Glutamatergic neuron (in vitro differentiated cells): Measurements from ENCODE around the gene SLC6A11. TPM values are rescaled to one million over a fixed set of nuclear protein-coding genes. Genes with fewer than 3 reads are reported as not detected.

Source experiments
- DNase-seq: peaks from one replicate; pipeline ENCODE4 v3.0.0; 2022
- H3K27ac Mint-ChIP-seq: one replicate; pipeline ENCODE4 v1.8.0; 2020; ENCODE audit warnings: mild to moderate bottlenecking, mixed read lengths, inconsistent platforms; ENCODE audit not compliant: unreplicated experiment
- H3K27me3 Mint-ChIP-seq: one replicate; pipeline ENCODE4 v1.8.0; 2020; ENCODE audit warnings: mild to moderate bottlenecking, moderate library complexity, mixed read lengths, inconsistent platforms; ENCODE audit not compliant: unreplicated experiment
- H3K36me3 Mint-ChIP-seq: one replicate; pipeline ENCODE4 v1.8.0; 2020; ENCODE audit warnings: mild to moderate bottlenecking, mixed read lengths, inconsistent platforms; ENCODE audit not compliant: unreplicated experiment
- H3K4me1 Mint-ChIP-seq: one replicate; pipeline ENCODE4 v1.8.0; 2020; ENCODE audit warnings: mild to moderate bottlenecking, low read depth, mixed read lengths, inconsistent platforms; ENCODE audit not compliant: unreplicated experiment
- H3K4me3 Mint-ChIP-seq: one replicate; pipeline ENCODE4 v1.8.0; 2020; ENCODE audit warnings: mild to moderate bottlenecking, mixed read lengths, inconsistent platforms; ENCODE audit not compliant: unreplicated experiment
- H3K9me3 Mint-ChIP-seq: one replicate; pipeline ENCODE4 v1.8.0; 2020; ENCODE audit warnings: mild to moderate bottlenecking, moderate library complexity, mixed read lengths, inconsistent platforms; ENCODE audit not compliant: unreplicated experiment
- total RNA-seq: library from RNA; stranded (reverse); fragmentation: NEBNext Ultra II Directional; extraction: Animal tissue kit (Norgen Biotek cat#: 25700); gene quantifications from one replicate; pipeline ENCODE4 v1.2.1, GENCODE V29; 2021; ENCODE audit not compliant: unreplicated experiment
- TF ChIP-seq, protein P1 (sequence below): fragments of 200-600 bp; sonication (generic); IDR thresholded peaks from one replicate; pipeline ENCODE4 v1.5.0; 2021; ENCODE audit not compliant: partially characterized antibody, unreplicated experiment

SLC6A11 gene
- total RNA-seq, 1 donor from 2014 or later: not detected

DNA sequence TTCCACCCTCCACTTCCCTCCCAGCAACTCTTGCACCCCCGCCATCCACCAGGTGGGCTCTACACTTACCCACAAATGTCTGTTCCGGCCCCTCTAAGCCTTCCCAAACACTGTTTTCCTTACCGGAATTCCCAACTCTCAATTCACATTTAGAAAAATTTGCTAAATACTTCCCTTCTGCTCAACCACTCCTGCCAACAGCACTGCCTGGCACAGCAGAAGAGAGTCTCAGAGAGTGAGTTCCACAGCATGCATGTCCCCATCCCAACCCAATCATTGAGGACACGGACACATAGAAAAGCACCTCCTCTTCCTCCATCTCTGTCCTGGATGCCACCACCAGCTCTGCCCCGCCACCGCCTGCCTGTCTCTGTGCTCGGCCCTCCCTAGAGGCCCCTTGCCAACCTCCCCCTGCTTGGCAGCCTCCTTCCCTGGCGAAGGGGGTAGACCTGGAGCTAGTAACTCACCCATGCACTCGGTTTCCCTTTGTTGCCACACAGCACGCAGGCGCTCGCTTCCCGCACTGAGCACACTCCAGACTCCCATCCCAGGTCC lies 110.3 kb downstream of the SLC6A11 start:
- Mint-ChIP-seq H3K9me3 (peaks cover 1% of the 10 kb centered on the region), H3K27ac (no peak overlapping the region), H3K4me1 (no peaks in the 10 kb centered on the region), H3K4me3 (no peak overlapping the region), H3K36me3 (peaks cover 4% of the 10 kb centered on the region), H3K27me3 (peaks cover 3% of the 10 kb centered on the region)
- no peak for DNase-seq
- TF ChIP-seq, protein P1, sequence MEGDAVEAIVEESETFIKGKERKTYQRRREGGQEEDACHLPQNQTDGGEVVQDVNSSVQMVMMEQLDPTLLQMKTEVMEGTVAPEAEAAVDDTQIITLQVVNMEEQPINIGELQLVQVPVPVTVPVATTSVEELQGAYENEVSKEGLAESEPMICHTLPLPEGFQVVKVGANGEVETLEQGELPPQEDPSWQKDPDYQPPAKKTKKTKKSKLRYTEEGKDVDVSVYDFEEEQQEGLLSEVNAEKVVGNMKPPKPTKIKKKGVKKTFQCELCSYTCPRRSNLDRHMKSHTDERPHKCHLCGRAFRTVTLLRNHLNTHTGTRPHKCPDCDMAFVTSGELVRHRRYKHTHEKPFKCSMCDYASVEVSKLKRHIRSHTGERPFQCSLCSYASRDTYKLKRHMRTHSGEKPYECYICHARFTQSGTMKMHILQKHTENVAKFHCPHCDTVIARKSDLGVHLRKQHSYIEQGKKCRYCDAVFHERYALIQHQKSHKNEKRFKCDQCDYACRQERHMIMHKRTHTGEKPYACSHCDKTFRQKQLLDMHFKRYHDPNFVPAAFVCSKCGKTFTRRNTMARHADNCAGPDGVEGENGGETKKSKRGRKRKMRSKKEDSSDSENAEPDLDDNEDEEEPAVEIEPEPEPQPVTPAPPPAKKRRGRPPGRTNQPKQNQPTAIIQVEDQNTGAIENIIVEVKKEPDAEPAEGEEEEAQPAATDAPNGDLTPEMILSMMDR: no peak

DNA sequence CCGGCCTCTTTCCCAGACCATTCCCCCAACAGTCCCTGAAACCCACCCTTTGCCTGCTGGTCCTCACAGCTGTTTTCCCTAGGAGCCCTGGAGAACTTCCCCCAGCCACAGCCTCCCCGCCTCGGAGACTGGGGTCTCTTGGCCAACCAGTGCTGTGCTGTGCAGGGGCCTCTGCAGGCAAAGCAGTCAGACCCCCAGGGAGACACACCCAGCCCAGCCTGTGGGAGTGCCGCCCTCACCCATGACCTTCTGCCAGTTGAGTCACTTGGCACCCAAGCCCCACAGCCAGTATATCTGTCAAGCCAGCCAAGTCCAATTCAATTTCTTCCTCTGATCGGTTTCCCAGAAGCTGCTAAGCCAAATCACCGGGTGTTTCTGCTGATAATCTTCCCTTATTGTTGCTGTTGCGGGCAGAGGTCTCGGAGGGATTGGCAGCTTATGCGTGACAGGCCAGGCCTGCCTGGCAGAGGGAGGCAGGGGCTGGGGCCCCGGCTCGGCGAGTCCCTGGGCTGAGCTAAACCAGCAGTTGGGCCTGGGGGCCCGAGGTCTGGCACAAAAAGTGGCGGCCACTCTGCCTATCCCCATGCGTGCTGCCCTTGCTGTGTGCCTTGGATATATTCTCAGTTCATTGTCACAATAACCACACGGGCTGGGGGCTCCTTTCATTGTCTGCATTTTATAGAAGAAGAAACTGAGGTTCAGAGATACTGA lies 110.9 kb downstream of the SLC6A11 start:
- Mint-ChIP-seq H3K27ac (no peak overlapping the region), H3K9me3 (peaks cover 1% of the 10 kb centered on the region), H3K4me1 (no peaks in the 10 kb centered on the region), H3K27me3 (peaks cover 3% of the 10 kb centered on the region), H3K36me3 (peaks cover 4% of the 10 kb centered on the region), H3K4me3 (no peak overlapping the region)
- TF ChIP-seq, protein P1: no peak
- DNase-seq: no peak

DNA sequence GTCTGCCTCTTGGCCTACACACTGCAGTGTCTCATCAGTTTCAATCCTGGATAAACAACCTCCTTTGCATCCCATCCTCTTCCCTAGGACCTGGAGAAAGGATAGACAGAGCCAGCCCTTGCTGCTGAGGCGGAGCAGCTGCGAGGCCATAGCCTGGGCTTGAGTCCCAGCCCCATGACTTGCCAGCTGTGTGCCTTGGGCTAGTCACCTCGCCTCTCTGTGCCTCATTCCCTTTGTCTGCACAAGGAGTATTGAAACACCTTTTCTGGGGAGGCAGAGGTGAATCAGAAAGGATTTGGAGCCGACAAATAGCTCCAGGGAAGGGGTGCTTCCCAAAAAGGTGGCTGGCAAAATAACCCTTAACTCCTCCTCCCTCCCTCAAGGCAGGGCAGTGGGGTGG lies 111.5 kb downstream of the SLC6A11 start:
- no peaks in the 10 kb centered on the region for H3K4me1 Mint-ChIP-seq
- peaks cover 1% of the 10 kb centered on the region for H3K9me3 Mint-ChIP-seq
- H3K27me3 Mint-ChIP-seq: peaks cover 3% of the 10 kb centered on the region
- H3K36me3 Mint-ChIP-seq: peaks cover 4% of the 10 kb centered on the region
- TF ChIP-seq, protein P1: no peak
- no peak overlapping the region for H3K4me3 Mint-ChIP-seq
- DNase-seq: no peak
- H3K27ac Mint-ChIP-seq: no peak overlapping the region

DNA sequence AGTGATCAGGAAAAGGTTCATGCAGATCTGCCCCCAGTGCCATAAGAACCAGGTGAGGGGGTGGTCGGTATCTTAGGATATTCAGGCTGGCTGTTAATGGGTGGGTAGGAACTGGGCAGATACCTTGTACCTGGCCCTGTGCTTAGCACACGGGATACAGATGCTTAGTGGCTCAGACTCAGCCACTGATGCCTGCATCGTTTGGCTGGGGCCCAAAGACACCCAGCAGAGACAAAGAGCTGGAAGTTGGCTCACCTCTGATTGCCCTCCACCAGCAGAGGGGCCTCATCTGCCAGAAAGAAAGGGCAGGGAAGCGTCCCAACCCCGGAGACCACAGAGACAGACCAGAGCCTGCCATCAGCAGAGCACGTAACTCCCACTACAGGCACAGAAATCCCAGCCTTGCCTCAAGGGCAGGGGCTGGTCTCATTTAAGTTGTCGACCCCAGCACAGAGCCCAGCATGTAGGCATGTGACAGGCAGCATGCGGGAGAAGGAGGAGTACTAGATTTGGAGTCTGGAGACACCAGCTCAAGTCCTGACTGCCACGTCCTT lies 112.5 kb downstream of the SLC6A11 start:
- H3K27ac Mint-ChIP-seq: no peak overlapping the region
- DNase-seq: no peak
- H3K4me1 Mint-ChIP-seq: no peaks in the 10 kb centered on the region
- peaks cover 1% of the 10 kb centered on the region for H3K9me3 Mint-ChIP-seq
- TF ChIP-seq, protein P1: no peak
- H3K4me3 Mint-ChIP-seq: no peak overlapping the region
- peaks cover 3% of the 10 kb centered on the region for H3K27me3 Mint-ChIP-seq
- peaks cover 4% of the 10 kb centered on the region for H3K36me3 Mint-ChIP-seq

DNA sequence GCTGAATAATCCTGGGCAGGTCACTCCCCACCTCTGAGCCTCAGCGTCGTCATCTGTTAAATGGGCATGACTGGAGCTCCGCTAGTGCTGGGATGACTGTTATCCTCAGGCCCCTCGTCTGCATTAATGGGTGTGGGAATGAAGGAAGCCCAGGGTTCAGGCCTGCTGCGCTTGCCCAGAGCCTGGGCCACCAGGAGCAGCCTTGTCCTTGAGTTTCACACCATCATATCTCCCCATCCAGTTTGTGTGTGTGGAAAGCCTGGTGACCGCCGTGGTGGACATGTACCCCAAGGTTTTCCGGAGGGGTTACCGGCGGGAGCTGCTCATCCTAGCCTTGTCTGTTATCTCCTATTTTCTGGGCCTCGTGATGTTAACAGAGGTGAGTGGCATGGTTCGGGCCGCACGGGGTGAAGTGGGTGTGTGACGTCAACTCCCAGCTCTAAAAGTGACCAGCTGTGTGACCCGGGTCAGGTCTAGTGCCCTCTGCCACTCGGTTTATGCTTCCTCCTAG lies 113.0 kb downstream of the SLC6A11 start:
- Mint-ChIP-seq H3K36me3 (peaks cover 4% of the 10 kb centered on the region), H3K4me3 (no peak overlapping the region), H3K27ac (no peak overlapping the region), H3K27me3 (peaks cover 3% of the 10 kb centered on the region), H3K4me1 (no peaks in the 10 kb centered on the region), H3K9me3 (peaks cover 1% of the 10 kb centered on the region)
- no peak for DNase-seq
- TF ChIP-seq, protein P1: no peak
